SK-N-SH (cell line): ENCODE results near the gene SCAMP2.

Source experiments
- EP300 ChIP-seq, 2 experiments: IDR thresholded peaks; 2 replicates each; pipeline versions ENCODE4 v1.4.0 to v1.6.1; 2012; ENCODE audit warnings: borderline replicate concordance in 1 of 2, low read depth in 1 of 2, low read length in 1 of 2
- FOSL2 ChIP-seq: IDR thresholded peaks from 2 replicates; pipeline ENCODE4 v1.4.0; 2012; ENCODE audit warnings: low read depth, mild to moderate bottlenecking, moderate library complexity, borderline replicate concordance
- JUND ChIP-seq: IDR thresholded peaks from 2 replicates; pipeline ENCODE4 v1.4.0; 2012
- MEF2A ChIP-seq: IDR thresholded peaks from 2 replicates; pipeline ENCODE4 v1.4.0; 2012; ENCODE audit warnings: low read depth, borderline replicate concordance
- TCF12 ChIP-seq: IDR thresholded peaks from 2 replicates; pipeline ENCODE4 v1.4.0; 2012
- TF ChIP-seq, protein P1 (sequence below): fragments of 200-600 bp; sonication (generic); IDR thresholded peaks from 2 replicates; pipeline ENCODE4 v1.6.1; 2017; ENCODE audit warnings: antibody characterized with exemption, mild to moderate bottlenecking, moderate library complexity
- TF ChIP-seq, protein P2 (sequence below): IDR thresholded peaks from 2 replicates; pipeline ENCODE4 v1.4.0; 2012; ENCODE audit warnings: low read depth

DNA sequence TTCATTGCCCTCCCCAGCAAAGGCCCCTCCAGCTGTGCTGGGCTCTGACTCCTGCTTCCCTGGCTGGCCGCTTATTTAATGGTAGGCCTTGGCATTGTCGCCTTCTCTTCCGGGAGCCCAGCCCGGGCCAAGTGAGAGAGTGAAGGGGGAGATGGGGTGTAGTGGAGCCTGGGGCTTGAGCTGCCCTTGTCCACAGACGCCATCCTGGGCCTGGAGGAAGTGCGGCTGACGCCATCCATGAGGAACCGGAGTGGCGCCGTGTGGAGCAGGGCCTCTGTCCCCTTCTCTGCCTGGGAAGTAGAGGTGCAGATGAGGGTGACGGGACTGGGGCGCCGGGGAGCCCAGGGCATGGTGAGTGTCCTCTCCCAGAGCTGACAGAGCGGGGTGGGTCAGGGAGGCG lies 57.2 kb downstream of the SCAMP2 start:
- TF ChIP-seq EP300 (IDR thresholded peaks at IDR 0.05; ENCODE audit: borderline replicate concordance in 1 of 2, low read depth in 1 of 2, low read length in 1 of 2) (no peak), MEF2A (no peak), TCF12 (no peak), FOSL2 (no peak), JUND (no peak)
- TF ChIP-seq, protein P1, sequence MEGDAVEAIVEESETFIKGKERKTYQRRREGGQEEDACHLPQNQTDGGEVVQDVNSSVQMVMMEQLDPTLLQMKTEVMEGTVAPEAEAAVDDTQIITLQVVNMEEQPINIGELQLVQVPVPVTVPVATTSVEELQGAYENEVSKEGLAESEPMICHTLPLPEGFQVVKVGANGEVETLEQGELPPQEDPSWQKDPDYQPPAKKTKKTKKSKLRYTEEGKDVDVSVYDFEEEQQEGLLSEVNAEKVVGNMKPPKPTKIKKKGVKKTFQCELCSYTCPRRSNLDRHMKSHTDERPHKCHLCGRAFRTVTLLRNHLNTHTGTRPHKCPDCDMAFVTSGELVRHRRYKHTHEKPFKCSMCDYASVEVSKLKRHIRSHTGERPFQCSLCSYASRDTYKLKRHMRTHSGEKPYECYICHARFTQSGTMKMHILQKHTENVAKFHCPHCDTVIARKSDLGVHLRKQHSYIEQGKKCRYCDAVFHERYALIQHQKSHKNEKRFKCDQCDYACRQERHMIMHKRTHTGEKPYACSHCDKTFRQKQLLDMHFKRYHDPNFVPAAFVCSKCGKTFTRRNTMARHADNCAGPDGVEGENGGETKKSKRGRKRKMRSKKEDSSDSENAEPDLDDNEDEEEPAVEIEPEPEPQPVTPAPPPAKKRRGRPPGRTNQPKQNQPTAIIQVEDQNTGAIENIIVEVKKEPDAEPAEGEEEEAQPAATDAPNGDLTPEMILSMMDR, result no peak
- TF ChIP-seq, protein P2, sequence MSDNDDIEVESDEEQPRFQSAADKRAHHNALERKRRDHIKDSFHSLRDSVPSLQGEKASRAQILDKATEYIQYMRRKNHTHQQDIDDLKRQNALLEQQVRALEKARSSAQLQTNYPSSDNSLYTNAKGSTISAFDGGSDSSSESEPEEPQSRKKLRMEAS, result no peak
